IMR-90 (cell line): Measurements from ENCODE around the gene SMC2. TPM values are rescaled to one million over a fixed set of nuclear protein-coding genes. Genes with fewer than 3 reads are reported as not detected.

Experiments
- ATAC-seq: fragments of 200-7000 bp; cut with Tn5 transposase; 2 replicates; pipeline ENCODE4 v1.9.1; 2020; ENCODE audit warnings: low read depth, mild to moderate bottlenecking, moderate library complexity
- BruUV-seq: library from RNA; stranded (reverse); fragments of 400-500 nt; replicated peaks from 2 replicates; lab custom pipeline; 2021; lab: Mats Ljungman, UMichigan
- CTCF ChIA-PET: fragments of 300-600 bp; formaldehyde crosslinking; extraction: SDS; loops from one replicate; lab custom pipeline; 2021; ENCODE audit warnings: antibody characterized with exemption; lab: Yijun Ruan, JAX
- POLR2A ChIA-PET: fragments of 300-600 bp; sonication (Branson Sonifier 250); formaldehyde crosslinking; loops from one replicate; lab custom pipeline; 2022; ENCODE audit warnings: antibody characterized with exemption; ENCODE audit not compliant: unreplicated experiment; lab: Charles Lee
- DNase-seq: peaks from one replicate; pipeline ENCODE4 v3.0.0; 2013
- H2AFZ ChIP-seq: replicated peaks from 2 replicates; pipeline ENCODE3; 2013; ENCODE audit warnings: low read length, mild to moderate bottlenecking; ENCODE audit not compliant: poor library complexity
- H2AK5ac ChIP-seq: 2 replicates; pipeline ENCODE4 v1.6.1; 2013; ENCODE audit warnings: low read depth, low read length, inconsistent platforms
- H2AK9ac ChIP-seq: replicated peaks from 2 replicates; pipeline ENCODE3; 2013; ENCODE audit warnings: mild to moderate bottlenecking, low read depth, low read length, moderate library complexity; ENCODE audit not compliant: poor library complexity
- H2BK120ac ChIP-seq: 2 replicates; pipeline ENCODE4 v1.6.1; 2013; ENCODE audit warnings: low read depth, low read length, inconsistent platforms
- H2BK15ac ChIP-seq: 3 replicates; pipeline ENCODE4 v1.6.1; 2013; ENCODE audit warnings: low read depth, low read length, inconsistent platforms
- H2BK20ac ChIP-seq: 2 replicates; pipeline ENCODE4 v1.6.1; 2013; ENCODE audit warnings: low read depth, mild to moderate bottlenecking, inconsistent platforms, low read length, moderate library complexity
- H2BK5ac ChIP-seq: 2 replicates; pipeline ENCODE4 v1.6.1; 2013; ENCODE audit warnings: mild to moderate bottlenecking, low read depth, low read length, inconsistent platforms; ENCODE audit not compliant: poor library complexity, severe bottlenecking
- H3K14ac ChIP-seq: replicated peaks from 2 replicates; pipeline ENCODE4 v1.6.1; 2013; ENCODE audit warnings: low read depth, low read length, inconsistent platforms
- H3K18ac ChIP-seq: 2 replicates; pipeline ENCODE4 v1.6.1; 2013; ENCODE audit warnings: low read depth, low read length, control low read depth
- H3K23ac ChIP-seq: 2 replicates; pipeline ENCODE4 v1.6.1; 2013; ENCODE audit warnings: low read depth, low read length, inconsistent platforms
- H3K27ac ChIP-seq: 2 replicates; pipeline ENCODE4 v1.5.1; 2013; ENCODE audit warnings: mild to moderate bottlenecking, control low read depth, low read length; ENCODE audit not compliant: insufficient read depth
- H3K27me3 ChIP-seq: 2 replicates; pipeline ENCODE4 v1.6.1; 2013; ENCODE audit warnings: low read length; ENCODE audit not compliant: control insufficient read depth, insufficient read depth
- H3K36me3 ChIP-seq: 2 replicates; pipeline ENCODE4 v1.6.1; 2013; ENCODE audit warnings: low read length, mixed read lengths; ENCODE audit not compliant: control insufficient read depth, insufficient read depth
- H3K4ac ChIP-seq: 2 replicates; pipeline ENCODE4 v1.6.1; 2013; ENCODE audit warnings: low read depth, low read length, inconsistent platforms
- H3K4me1 ChIP-seq: 2 replicates; pipeline ENCODE4 v1.6.1; 2013; ENCODE audit warnings: low read length, mixed read lengths; ENCODE audit not compliant: control insufficient read depth, insufficient read depth
- H3K4me2 ChIP-seq: 2 replicates; pipeline ENCODE4 v1.6.1; 2013; ENCODE audit warnings: low read depth, mild to moderate bottlenecking, control low read depth, low read length, moderate library complexity
- H3K4me3 ChIP-seq: 2 replicates; pipeline ENCODE4 v1.5.1; 2013; ENCODE audit warnings: low read depth, mild to moderate bottlenecking, control low read depth, low read length, moderate library complexity; ENCODE audit not compliant: insufficient read depth
- H3K56ac ChIP-seq: 2 replicates; pipeline ENCODE4 v1.6.1; 2013; ENCODE audit warnings: low read length, inconsistent platforms; ENCODE audit not compliant: insufficient read depth; ENCODE audit errors: extremely low read depth
- H3K79me1 ChIP-seq, 2 experiments: 2 replicates each; pipeline ENCODE4 v1.6.1; 2013; ENCODE audit warnings: low read length in 2 of 2, inconsistent platforms in 1 of 2, low read depth in 1 of 2
- H3K9ac ChIP-seq: 2 replicates; pipeline ENCODE4 v1.6.1; 2013; ENCODE audit warnings: low read depth, low read length, control low read depth
- H3K9me1 ChIP-seq: 2 replicates; pipeline ENCODE4 v1.6.1; 2013; ENCODE audit warnings: low read length, inconsistent platforms; ENCODE audit not compliant: insufficient read depth
- H3K9me3 ChIP-seq: 2 replicates; pipeline ENCODE4 v1.6.1; 2013; ENCODE audit warnings: low read length; ENCODE audit not compliant: control insufficient read depth, insufficient read depth
- H4K20me1 ChIP-seq: 2 replicates; pipeline ENCODE4 v1.6.1; 2013; ENCODE audit warnings: low read length, inconsistent platforms; ENCODE audit not compliant: insufficient read depth
- H4K5ac ChIP-seq: 2 replicates; pipeline ENCODE4 v1.6.1; 2013; ENCODE audit warnings: mild to moderate bottlenecking, low read depth, low read length, control low read depth
- H4K8ac ChIP-seq, 2 experiments: 2 replicates each; pipeline ENCODE4 v1.6.1; 2013; ENCODE audit warnings: low read depth in 2 of 2, low read length in 2 of 2, control low read depth in 1 of 2, inconsistent platforms in 1 of 2
- H4K91ac ChIP-seq: 2 replicates; pipeline ENCODE4 v1.6.1; 2013; ENCODE audit warnings: low read depth, low read length, inconsistent platforms; ENCODE audit not compliant: insufficient read depth
- BHLHE40 ChIP-seq: fragments of 150-350 bp; IDR thresholded peaks from 2 replicates; pipeline ENCODE4 v1.6.1; 2016; ENCODE audit warnings: mild to moderate bottlenecking, low read depth, low read length
- ELK1 ChIP-seq: fragments of 150-350 bp; IDR thresholded peaks from 2 replicates; pipeline ENCODE4 v1.6.1; 2016; ENCODE audit warnings: low read depth, mild to moderate bottlenecking, low read length, moderate library complexity, borderline replicate concordance
- MAFK ChIP-seq: IDR thresholded peaks from 2 replicates; pipeline ENCODE4 v1.6.1; 2012; ENCODE audit warnings: low read depth, low read length, improper control_type of control experiment
- MAZ ChIP-seq: IDR thresholded peaks from 2 replicates; pipeline ENCODE4 v1.6.1; 2012; ENCODE audit warnings: low read depth, mild to moderate bottlenecking, low read length, improper control_type of control experiment, moderate library complexity, borderline replicate concordance
- MXI1 ChIP-seq: IDR thresholded peaks from 2 replicates; pipeline ENCODE4 v1.6.1; 2012; ENCODE audit warnings: low read depth, mild to moderate bottlenecking, low read length, moderate library complexity, borderline replicate concordance
- NFE2L2 ChIP-seq: fragments of 150-350 bp; IDR thresholded peaks from 2 replicates; pipeline ENCODE4 v1.6.1; 2016; ENCODE audit warnings: low read depth, mild to moderate bottlenecking, low read length
- POLR2A ChIP-seq: IDR thresholded peaks from 2 replicates; pipeline ENCODE4 v1.6.1; 2012; ENCODE audit warnings: mild to moderate bottlenecking, low read depth, low read length
- RAD21 ChIP-seq: IDR thresholded peaks from 2 replicates; pipeline ENCODE4 v1.6.1; 2012; ENCODE audit warnings: low read length, improper control_type of control experiment
- RCOR1 ChIP-seq: IDR thresholded peaks from 2 replicates; pipeline ENCODE4 v1.6.1; 2012; ENCODE audit warnings: mild to moderate bottlenecking, low read length, improper control_type of control experiment; ENCODE audit not compliant: insufficient replicate concordance
- RFX5 ChIP-seq: IDR thresholded peaks from 2 replicates; pipeline ENCODE4 v1.8.0; 2012; ENCODE audit warnings: low read depth, mild to moderate bottlenecking, low read length, moderate library complexity
- SMC3 ChIP-seq: fragments of 150-350 bp; IDR thresholded peaks from 2 replicates; pipeline ENCODE4 v1.6.1; 2016; ENCODE audit warnings: low read depth, mild to moderate bottlenecking, antibody characterized with exemption, low read length, moderate library complexity
- USF2 ChIP-seq: fragments of 150-350 bp; IDR thresholded peaks from 2 replicates; pipeline ENCODE4 v1.6.1; 2017; ENCODE audit warnings: mild to moderate bottlenecking, antibody characterized with exemption, low read length, low read depth
- WGBS, 2 experiments: methylation state at CpG; one replicate each; pipeline versions ENCODE4 v1.1.5 to v1.1.7; 2013; ENCODE audit warnings: missing lambda C conversion rate in 2 of 2; ENCODE audit not compliant: insufficient read length in 1 of 2; ENCODE audit errors: extremely low coverage in 2 of 2; 5-methylcytosine and 5-hydroxymethylcytosine counted together
- dilution Hi-C: fragments of 300-500 bp; cut with HindIII; formaldehyde crosslinking; loops from one replicate; pipeline ENCODE4 v1.14.3; 2018; ENCODE audit warnings: low sequenced_read_pairs; ENCODE audit not compliant: unreplicated experiment
- in situ Hi-C: fragments of 300-500 bp; cut with MboI; formaldehyde crosslinking; loops from 3 replicates; pipeline ENCODE4 v1.14.3; 2019; ENCODE audit warnings: low sequenced_read_pairs, inconsistent platforms, mixed read lengths
- intact Hi-C: fragments of 100-400 bp; cut with micrococcal nuclease; formaldehyde crosslinking; loops from 2 replicates; pipeline ENCODE4 v1.10.0; 2022
- polyA plus RNA-seq, 3 experiments: library from polyadenylated mRNA; depleted of rRNA; stranded (reverse); fragments of >200 nt; gene quantifications; 2 replicates each; pipeline ENCODE4 v1.2.3, GENCODE V29; 2012; ENCODE audit warnings: low replicate concordance in 1 of 3
- total RNA-seq: library from RNA; depleted of rRNA; stranded (reverse); fragments of >200 nt; gene quantifications from 2 replicates; pipeline ENCODE4 v1.2.3, GENCODE V29; 2012

The SMC2 gene
- total and polyA plus RNA-seq, 2 of the 4 experiments (the other 2 are of a cell fraction) = 4.9 to 12.4 TPM

- Histone ChIP-seq H2AK9ac (no peak overlapping the region), H3K4me2 (no peak overlapping the region), H4K8ac (no peak overlapping the region), H3K4ac (no peak overlapping the region), H3K14ac (no peak overlapping the region), H3K18ac (no peak overlapping the region), H3K9me3 (no peaks in the 10 kb centered on the region), H2BK20ac (no peak overlapping the region), H2BK5ac (no peak overlapping the region), H3K4me1 (no peaks in the 10 kb centered on the region), H2BK15ac (no peak overlapping the region), H2AK5ac (no peak overlapping the region), H3K9ac (no peak overlapping the region), H4K20me1 (no peaks in the 10 kb centered on the region), H3K36me3 (no peaks in the 10 kb centered on the region), H3K27ac (no peak overlapping the region), H2BK120ac (no peak overlapping the region), H4K91ac (no peak overlapping the region), H4K5ac (no peak overlapping the region), H3K56ac (no peak overlapping the region), H3K9me1 (peaks cover 2% of the 10 kb centered on the region; the same call in 1 of the 2 replicates), H3K23ac (no peak overlapping the region), H3K4me3 (no peak overlapping the region), H3K79me1 (no peaks in the 10 kb centered on the region), H3K27me3 (no peaks in the 10 kb centered on the region), H2AFZ (no peak overlapping the region)
- CTCF ChIA-PET = no interaction called here
- WGBS, 2 experiments = no CpG with 5 or more reads among the region's 3 CpGs
- POLR2A ChIA-PET = no interaction called here
- BruUV-seq = no TSS peak
- no peak for TF ChIP-seq BHLHE40
- TF ChIP-seq RAD21 = no peak
- TF ChIP-seq ELK1 = no peak
- no peak for TF ChIP-seq USF2
- TF ChIP-seq RCOR1 = no peak
- no peak for TF ChIP-seq MAZ
- TF ChIP-seq MXI1 = no peak
- TF ChIP-seq MAFK = no peak
- no peak for TF ChIP-seq NFE2L2
- TF ChIP-seq RFX5 = no peak
- no peak for TF ChIP-seq POLR2A
- TF ChIP-seq SMC3 = no peak
- dilution Hi-C loops = no loop called here
- ATAC-seq (no peak), DNase-seq (no peak)
- in situ Hi-C loops = no loop called here
- intact Hi-C loops = no loop called here
Measured at GRCh38 chr9:104143550-104143910, 49.4 kb downstream of the SMC2 start.
